IPS-15b (cell line): ENCODE measurements around the gene MRPL44.
A peak's percentile ranks its signal among the peaks of the same experiment; 100 is the strongest.

Experiments
- H3K27me3 ChIP-seq: one replicate; pipeline ENCODE4 v1.6.1; 2013; ENCODE audit warnings: low read length; ENCODE audit not compliant: control insufficient read depth, insufficient read depth
- H3K36me3 ChIP-seq: one replicate; pipeline ENCODE4 v1.6.1; 2013; ENCODE audit warnings: low read length; ENCODE audit not compliant: control insufficient read depth, insufficient read depth
- H3K4me1 ChIP-seq: one replicate; pipeline ENCODE4 v1.6.1; 2013; ENCODE audit warnings: mild to moderate bottlenecking, low read length; ENCODE audit not compliant: control insufficient read depth, insufficient read depth
- H3K4me3 ChIP-seq: one replicate; pipeline ENCODE4 v1.5.1; 2013; ENCODE audit warnings: low read depth, low read length
- H3K9ac ChIP-seq: one replicate; pipeline ENCODE4 v1.6.1; 2013; ENCODE audit warnings: low read depth, mild to moderate bottlenecking, low read length
- H3K9me3 ChIP-seq: one replicate; pipeline ENCODE4 v1.6.1; 2013; ENCODE audit warnings: mild to moderate bottlenecking, low read length; ENCODE audit not compliant: control insufficient read depth, insufficient read depth

MRPL44 gene

GRCh38 chr2:223941579-223942277 lies 15.5 kb upstream of the MRPL44 start:
- peaks cover 23% of the 10 kb centered on the region for H3K4me1 ChIP-seq
- H3K27me3 ChIP-seq, result no peaks in the 10 kb centered on the region
- H3K4me3 ChIP-seq, result no peak overlapping the region
- H3K36me3 ChIP-seq, result no peaks in the 10 kb centered on the region
- no peaks in the 10 kb centered on the region for H3K9me3 ChIP-seq
- H3K9ac ChIP-seq, result no peak overlapping the region

DNA sequence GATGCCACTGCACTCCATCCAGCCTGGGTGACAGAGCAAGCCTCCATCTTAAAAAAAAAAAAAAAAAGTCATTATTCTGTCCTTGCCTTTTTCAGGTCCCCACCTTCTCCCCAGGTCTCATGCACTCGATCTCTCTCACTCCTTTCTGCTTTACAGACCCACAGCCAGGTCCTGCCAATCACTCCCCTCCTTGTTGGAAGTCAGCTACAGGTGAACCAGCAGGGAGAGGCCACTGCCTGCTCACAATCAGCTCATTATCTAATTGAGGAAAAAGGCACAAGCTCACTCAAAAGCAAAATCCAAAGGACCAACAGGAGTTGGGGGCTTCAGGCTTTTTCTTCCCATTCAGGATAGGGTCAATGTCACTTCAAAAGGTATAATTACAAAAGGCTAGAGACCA lies 14.1 kb upstream of the MRPL44 start:
- no peaks in the 10 kb centered on the region for H3K36me3 ChIP-seq
- no peaks in the 10 kb centered on the region for H3K9me3 ChIP-seq
- no peaks in the 10 kb centered on the region for H3K27me3 ChIP-seq
- no peak overlapping the region for H3K9ac ChIP-seq
- H3K4me1 ChIP-seq, result peaks cover 16% of the 10 kb centered on the region
- H3K4me3 ChIP-seq, result peak overlapping the region; percentile 88

DNA sequence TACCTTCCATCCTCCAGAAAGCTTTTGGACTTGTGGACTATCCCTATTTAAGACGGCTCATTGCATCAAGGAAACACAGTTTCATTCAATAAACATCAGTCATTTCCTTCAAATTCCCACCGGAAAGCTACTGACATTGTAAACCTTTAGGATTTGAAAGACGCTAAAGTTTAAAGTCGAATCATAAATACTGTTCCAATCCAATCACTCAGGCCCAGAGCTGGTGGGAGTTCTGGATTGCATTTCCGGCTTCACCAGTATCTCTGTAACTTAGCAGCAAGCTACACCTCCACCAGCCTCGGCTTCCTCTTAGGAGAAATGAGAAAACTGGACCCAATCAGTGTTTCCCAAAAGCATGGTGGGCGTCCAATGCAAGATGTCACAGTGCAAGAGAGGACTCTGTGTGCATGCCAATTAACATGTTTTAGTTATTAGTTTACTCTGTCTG lies 13.7 kb upstream of the MRPL44 start:
- peak overlapping the region; percentile 88 for H3K4me3 ChIP-seq
- no peaks in the 10 kb centered on the region for H3K27me3 ChIP-seq
- H3K9ac ChIP-seq, result peak overlapping the region; percentile 81
- peaks cover 11% of the 10 kb centered on the region for H3K4me1 ChIP-seq
- no peaks in the 10 kb centered on the region for H3K9me3 ChIP-seq
- no peaks in the 10 kb centered on the region for H3K36me3 ChIP-seq

GRCh38 chr2:223944166-223944702 lies 13.0 kb upstream of the MRPL44 start:
- H3K36me3 ChIP-seq, result no peaks in the 10 kb centered on the region
- H3K4me3 ChIP-seq, result peak overlapping the region; percentile 88
- H3K9me3 ChIP-seq, result no peaks in the 10 kb centered on the region
- H3K27me3 ChIP-seq, result no peaks in the 10 kb centered on the region
- H3K9ac ChIP-seq, result peak overlapping the region; percentile 81
- H3K4me1 ChIP-seq, result peaks cover 11% of the 10 kb centered on the region

GRCh38 chr2:223944703-223945531 lies 12.3 kb upstream of the MRPL44 start, which contains the start of gene WDFY1:
Gene WDFY1, minus strand, starts transcription at chr2:223945335. Its CDS starts 51 bp downstream, at chr2:223945284.
- peak within 1 kb of the TSS; percentile 81 for H3K9ac ChIP-seq
- no peaks in the 10 kb centered on the region for H3K36me3 ChIP-seq
- no peaks in the 10 kb centered on the region for H3K9me3 ChIP-seq
- peak within 1 kb of the TSS; percentile 88 for H3K4me3 ChIP-seq
- peaks cover 15% of the 10 kb centered on the region for H3K4me1 ChIP-seq
- no peaks in the 10 kb centered on the region for H3K27me3 ChIP-seq

DNA sequence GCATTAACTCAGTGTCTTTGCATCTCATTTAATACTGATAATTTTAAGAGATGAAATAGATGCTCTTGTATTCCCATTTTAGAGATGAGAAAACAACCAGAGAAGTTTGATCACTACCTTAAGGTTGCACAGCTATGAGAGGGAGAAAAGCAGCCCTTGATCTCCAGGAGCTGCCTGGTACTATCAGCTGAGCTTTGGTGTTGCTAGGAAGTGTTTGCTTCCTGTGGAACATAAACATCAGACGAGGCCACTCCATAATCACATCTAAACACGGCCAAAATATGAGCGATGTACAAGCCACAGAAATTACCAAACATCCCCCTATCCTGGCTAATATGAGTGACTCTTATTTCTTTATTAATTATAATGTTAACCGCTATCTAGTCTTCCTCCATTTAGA lies 11.5 kb upstream of the MRPL44 start:
- Histone ChIP-seq H3K9me3 (no peaks in the 10 kb centered on the region), H3K27me3 (no peaks in the 10 kb centered on the region), H3K4me1 (peaks cover 20% of the 10 kb centered on the region), H3K4me3 (no peak overlapping the region), H3K9ac (no peak overlapping the region), H3K36me3 (no peaks in the 10 kb centered on the region)

- Histone ChIP-seq H3K4me1 (peaks cover 34% of the 10 kb centered on the region), H3K9ac (peak overlapping the region; percentile 20), H3K27me3 (no peaks in the 10 kb centered on the region), H3K4me3 (no peak overlapping the region), H3K9me3 (no peaks in the 10 kb centered on the region), H3K36me3 (no peaks in the 10 kb centered on the region)
Observed at GRCh38 chr2:223947711-223948205, 9.5 kb upstream of the MRPL44 start.

GRCh38 chr2:223949241-223949840 lies 7.9 kb upstream of the MRPL44 start:
- Histone ChIP-seq H3K4me1 (peaks cover 28% of the 10 kb centered on the region), H3K4me3 (no peak overlapping the region), H3K27me3 (no peaks in the 10 kb centered on the region), H3K36me3 (no peaks in the 10 kb centered on the region), H3K9me3 (no peaks in the 10 kb centered on the region), H3K9ac (no peak overlapping the region)

DNA sequence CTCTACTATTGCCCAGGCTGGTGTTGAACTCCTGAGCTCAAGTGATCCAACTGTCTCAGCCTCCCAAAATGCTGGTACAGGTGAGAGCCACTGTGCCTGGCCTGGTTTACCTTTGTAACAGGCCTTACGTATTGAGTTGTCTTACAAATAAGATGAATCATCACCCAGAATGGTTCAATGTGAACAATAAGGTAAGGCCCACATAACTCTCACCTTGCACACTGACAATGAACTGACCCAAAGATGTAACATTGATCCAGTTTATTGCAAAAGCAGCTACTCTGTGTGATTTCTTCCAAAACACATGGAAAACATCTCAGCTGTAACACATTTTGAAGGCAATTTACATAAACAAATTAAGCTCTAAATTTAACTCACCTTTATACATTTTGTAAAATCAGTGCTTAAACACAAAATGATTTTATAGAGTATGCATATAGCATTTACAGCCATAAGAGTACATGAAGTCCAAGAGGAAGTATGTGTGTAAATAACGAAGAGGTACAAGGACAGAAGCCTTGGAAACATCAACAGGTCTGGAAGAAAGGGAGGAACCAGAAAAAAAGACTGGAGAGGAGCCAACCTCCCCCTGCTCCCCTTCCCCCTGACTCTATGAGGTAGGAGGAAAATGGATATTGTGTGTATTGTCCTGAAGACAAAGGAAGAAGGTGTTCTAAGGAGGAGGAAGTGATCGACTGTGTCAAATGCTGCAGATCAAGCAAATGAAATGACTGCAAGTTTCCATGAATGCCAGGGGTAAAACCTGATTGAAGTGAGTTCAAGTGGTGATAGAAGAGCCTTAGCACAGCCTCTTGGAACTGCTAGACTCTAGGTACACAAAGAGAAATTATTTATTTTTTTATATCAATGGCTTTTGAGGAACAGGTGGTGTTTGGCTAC lies 6.6 kb upstream of the MRPL44 start:
- no peaks in the 10 kb centered on the region for H3K27me3 ChIP-seq
- H3K36me3 ChIP-seq, result no peaks in the 10 kb centered on the region
- H3K4me3 ChIP-seq, result peak overlapping the region; percentile 5
- H3K9ac ChIP-seq, result no peak overlapping the region
- H3K9me3 ChIP-seq, result no peaks in the 10 kb centered on the region
- H3K4me1 ChIP-seq, result peaks cover 28% of the 10 kb centered on the region

DNA sequence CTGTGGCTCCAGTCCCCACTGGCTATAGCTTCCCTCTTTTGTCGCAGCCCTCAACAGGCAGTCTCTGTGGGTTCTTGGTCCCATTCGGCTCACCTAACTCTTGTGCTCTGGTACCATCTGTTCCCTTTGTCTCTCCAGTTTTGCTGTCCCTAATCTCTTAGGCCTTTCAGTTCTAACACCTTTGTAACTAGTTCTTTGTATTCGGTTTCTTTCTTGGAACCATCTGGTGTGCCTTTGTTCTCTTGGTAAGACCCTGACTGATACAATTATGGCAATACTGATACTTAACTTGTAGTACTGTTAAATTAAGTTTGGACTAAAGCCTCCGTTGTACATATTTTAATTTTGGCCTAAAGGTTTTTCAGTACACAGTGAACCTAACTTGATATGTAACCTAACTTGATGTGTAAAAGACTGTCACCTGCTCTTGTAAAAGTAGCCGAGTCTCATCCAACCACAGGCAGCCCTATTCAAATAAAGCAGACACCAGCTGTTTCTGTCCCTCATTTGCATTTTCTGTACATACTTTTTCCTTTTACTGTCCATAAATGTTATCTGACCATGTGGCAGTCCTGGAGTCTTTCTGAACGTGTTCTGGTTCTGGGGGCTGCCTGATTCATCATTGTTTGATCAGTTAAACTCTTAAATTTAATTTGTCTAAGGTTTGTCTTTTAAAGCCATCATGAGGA lies 4.8 kb upstream of the MRPL44 start:
- H3K4me1 ChIP-seq, result peaks cover 33% of the 10 kb centered on the region
- H3K27me3 ChIP-seq, result no peaks in the 10 kb centered on the region
- no peak overlapping the region for H3K9ac ChIP-seq
- no peak overlapping the region for H3K4me3 ChIP-seq
- no peaks in the 10 kb centered on the region for H3K9me3 ChIP-seq
- no peaks in the 10 kb centered on the region for H3K36me3 ChIP-seq
